Hepatocyte (in vitro differentiated cells): Measurements from ENCODE around the gene MAP6.

ENCODE experiments used
- EZH2 ChIP-seq: fragments of 200-600 bp; sonication (generic); IDR thresholded peaks from 2 replicates; pipeline ENCODE4 v1.6.1; 2016; ENCODE audit warnings: antibody characterized with exemption, mild to moderate bottlenecking, borderline replicate concordance
- TF ChIP-seq, protein P1 (sequence below): fragments of 200-600 bp; sonication (generic); IDR thresholded peaks from 2 replicates; pipeline ENCODE4 v1.5.1; 2016; ENCODE audit warnings: antibody characterized with exemption, mild to moderate bottlenecking; ENCODE audit not compliant: poor library complexity

DNA sequence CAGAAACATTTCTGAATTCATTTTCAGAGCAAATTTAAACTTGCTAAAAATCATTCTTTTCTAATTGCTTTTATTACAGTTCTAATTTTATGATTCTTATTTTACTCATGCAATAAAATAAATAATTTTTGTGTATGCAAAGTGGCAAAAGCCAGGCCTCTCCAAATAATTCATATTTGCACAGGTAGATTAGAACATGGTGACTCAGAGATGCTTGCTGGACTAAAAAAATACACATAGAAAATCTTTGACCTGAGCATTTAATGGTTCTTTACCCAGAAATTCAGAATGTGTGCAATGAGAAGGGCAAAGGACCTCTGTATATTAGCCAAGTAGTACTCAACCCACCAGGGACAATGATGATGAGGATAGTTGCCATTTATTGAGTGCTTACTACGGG, 15.3 kb downstream of the MAP6 start:
- TF ChIP-seq EZH2 = no peak
- TF ChIP-seq, protein P1, sequence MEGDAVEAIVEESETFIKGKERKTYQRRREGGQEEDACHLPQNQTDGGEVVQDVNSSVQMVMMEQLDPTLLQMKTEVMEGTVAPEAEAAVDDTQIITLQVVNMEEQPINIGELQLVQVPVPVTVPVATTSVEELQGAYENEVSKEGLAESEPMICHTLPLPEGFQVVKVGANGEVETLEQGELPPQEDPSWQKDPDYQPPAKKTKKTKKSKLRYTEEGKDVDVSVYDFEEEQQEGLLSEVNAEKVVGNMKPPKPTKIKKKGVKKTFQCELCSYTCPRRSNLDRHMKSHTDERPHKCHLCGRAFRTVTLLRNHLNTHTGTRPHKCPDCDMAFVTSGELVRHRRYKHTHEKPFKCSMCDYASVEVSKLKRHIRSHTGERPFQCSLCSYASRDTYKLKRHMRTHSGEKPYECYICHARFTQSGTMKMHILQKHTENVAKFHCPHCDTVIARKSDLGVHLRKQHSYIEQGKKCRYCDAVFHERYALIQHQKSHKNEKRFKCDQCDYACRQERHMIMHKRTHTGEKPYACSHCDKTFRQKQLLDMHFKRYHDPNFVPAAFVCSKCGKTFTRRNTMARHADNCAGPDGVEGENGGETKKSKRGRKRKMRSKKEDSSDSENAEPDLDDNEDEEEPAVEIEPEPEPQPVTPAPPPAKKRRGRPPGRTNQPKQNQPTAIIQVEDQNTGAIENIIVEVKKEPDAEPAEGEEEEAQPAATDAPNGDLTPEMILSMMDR = no peak
